HG02943 (cell line): ENCODE results near the gene TRAF7.

Experiments used
- ATAC-seq: cut with Tn5 transposase; IDR thresholded peaks from one replicate; pipeline ENCODE4 v1.9.1; 2021; ENCODE audit warnings: mild to moderate bottlenecking, low read depth, moderate library complexity; ENCODE audit not compliant: unreplicated experiment

TRAF7 gene

DNA sequence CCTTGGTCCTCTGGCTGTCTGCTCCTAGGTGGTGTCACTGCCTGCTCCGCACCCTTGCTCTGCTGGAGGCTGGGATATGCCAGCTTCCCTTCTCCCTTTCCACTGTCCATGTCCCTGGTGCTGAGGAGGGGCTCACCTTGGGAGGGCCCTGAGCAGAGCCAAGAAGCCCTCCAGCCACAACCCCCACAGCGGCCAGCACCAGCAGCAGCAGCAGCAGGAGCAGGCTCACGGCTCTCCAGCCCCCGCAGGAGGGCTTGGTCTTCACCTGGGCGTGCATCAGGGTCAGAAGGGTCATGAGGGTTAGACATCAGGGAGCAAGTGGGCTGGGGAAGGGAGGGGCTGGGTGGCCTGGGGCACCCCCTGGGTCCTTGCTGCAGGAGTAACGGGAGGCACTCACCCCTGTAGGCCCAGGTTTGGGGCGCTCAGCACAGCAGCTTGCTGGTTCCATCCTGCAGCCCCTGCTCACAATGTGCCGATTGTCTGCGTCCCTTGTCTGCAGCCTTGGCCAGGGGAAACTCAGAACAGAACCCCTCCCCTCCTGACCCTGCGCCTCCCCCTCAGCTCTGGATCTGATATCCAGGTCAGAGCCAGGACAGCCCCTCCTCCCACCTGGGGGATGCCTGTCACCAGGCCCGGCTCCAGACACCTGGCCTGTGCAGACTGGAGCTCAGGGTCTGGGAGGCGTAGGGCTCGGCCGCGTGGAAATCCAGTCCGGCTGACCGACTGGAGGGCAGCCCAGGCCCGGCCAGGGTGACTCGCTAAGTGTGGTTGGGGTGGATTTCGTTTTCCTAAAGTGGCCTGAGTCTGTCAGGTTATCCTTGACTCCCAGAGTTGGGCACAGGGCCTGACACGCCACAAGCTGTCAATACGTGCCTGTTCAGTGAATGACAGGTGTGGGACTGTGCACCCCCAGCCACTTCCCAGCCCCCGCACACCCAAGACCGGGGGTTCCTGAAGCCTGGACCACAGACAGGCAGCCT, 55.1 kb downstream of the TRAF7 start, which contains the start of gene BRICD5:
Gene BRICD5, minus strand, starts transcription at position 478 of the 980 bp plus-strand sequence. Its CDS starts 30 bp downstream, at position 448.
- no peak for ATAC-seq

DNA sequence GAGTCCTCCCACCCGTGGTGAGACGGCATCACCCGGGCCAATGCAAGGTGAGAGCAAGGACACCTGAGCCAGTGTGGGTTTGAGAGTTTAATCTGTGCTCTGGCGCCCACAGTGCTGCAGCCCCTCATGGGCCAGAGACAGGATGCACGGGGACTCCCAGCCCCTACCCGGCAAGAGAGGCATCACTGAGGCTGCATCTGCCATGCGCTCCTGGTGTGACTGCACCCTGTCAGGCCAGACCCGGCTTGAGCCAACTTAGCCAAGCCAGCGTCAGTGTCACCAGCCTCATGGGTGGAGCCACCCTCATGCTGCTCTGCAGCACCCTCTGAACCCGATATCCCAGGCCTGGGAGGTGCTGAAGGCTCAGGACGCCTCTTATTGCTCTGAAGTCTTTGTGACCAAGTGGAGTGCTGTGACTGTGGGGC, 56.4 kb downstream of the TRAF7 start:
- no peak for ATAC-seq

DNA sequence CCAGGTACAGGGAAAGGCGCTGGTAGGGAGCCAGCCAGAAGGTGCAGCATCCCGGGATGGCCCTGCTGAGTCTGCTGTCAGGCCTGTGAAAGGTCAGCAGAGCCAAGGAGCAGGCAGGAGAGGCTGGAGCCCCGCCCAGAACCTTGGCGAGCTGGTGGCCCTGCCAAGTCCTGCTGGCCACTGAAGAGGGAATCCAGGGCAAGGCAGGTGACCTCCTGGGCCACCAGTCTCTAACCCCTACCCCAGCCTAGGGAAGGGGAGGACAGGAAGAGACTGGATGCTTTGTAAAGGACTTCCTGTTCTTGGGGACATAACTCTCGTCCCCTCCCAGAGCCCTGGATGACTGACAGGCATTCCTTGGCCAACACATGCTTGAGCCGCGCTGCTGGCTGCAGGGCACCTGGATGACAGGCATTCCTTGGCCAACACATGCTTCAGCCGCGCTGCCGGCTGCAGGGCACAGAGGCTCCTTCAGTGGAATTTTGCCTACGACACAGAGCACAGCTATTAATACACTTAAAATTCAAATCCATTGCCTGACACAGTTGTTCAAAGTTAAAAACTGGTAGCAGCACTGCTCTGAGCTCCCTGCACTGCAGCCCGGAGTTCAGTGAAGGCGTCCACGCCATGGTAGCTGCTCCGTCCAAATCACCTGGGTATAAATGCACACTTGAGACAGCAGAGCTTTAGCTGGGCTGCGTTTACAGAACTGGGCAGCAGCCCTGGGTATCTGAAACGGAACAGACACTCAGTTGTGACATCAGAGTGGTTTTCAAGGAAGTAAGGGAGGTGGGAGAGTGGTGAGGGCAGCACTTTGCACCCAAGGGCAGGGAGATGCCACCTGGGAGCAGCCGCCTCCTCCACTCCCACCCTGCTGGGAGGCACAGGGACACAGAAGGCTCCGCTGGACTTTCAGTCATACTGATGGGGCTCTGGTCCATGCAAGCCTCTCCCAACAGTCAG, 57.1 kb downstream of the TRAF7 start:
- ATAC-seq = no peak

DNA sequence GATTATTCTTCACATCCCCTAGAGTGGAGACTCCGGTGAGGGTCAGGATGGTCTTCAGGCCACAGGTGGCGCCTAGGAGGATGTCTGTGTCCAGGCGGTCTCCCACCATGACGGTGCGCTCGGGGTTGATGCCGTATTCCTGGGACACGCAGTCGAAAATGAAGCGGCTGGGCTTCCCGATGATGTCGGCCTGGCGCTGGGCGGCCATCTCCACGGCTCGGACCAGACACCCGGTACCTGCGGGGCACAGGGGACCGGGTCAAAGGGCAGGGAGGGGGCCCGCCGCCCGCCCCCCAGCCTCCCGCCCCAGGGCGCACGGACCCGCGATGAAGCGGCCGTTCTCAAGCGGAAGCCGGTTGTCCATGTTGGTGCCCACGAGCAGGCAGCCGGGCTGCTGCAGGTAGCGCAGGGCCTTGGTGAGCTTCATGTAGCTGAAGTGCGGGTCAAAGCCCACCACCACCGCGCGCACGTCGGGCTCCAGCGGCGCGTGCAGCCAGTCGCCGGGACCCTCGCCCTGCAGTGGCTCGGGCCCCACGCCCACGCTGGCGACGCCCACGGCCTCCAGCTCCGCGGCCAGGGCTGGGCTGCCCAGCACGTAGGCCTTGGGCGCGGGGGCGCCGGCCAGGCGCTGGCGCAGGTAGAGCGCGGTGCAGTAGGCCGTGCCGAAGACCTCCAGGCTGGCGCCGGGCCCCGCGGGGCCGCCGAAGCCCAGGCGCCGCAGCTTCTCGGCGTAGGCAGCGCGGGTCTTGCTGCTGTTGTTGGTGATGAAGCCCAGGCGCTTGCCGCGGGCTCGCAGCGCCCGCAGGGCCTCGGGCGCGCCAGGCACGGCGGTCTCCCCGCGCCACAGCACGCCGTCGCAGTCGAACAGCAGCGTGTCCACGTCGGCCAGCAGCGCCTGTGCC, 58.5 kb downstream of the TRAF7 start:
- peak; percentile 3 for ATAC-seq

DNA sequence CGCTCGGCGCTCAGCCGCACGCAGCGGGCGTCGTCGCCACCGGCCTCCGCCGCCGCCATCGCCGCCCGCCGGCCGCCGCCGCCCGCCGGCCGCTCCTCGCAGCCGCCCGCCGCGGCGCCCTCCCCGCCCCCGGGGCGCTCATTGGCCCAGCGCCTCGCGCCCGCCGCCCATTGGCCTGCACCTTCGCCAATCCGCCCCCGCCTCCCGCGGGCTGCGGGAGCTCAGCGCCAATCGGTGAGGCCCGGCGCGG, 59.1 kb downstream of the TRAF7 start, which contains the start of gene PGP:
Gene PGP, minus strand, starts transcription at position 122 of the 250 bp plus-strand sequence. Its CDS starts 63 bp downstream, at position 59.
- ATAC-seq = no peak

DNA sequence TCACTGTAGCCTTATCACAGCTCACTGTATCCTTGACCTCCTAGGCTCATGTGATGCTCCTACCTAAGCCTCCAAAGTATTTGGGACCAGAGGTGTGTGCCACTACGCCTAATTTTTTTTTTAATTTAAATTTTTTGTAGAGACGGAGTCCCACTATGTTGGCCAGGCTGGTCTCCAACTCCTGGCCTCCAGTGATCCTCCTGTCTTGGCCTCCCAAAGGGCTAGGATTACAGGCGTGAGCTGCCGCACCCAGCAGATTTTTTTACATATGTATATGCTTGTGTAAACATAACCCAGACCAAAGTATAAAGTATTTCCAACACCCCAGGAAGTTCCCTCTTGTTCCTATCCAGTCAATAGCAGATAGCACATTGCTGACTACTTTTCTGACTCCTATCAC, 60.7 kb downstream of the TRAF7 start:
- ATAC-seq = no peak

DNA sequence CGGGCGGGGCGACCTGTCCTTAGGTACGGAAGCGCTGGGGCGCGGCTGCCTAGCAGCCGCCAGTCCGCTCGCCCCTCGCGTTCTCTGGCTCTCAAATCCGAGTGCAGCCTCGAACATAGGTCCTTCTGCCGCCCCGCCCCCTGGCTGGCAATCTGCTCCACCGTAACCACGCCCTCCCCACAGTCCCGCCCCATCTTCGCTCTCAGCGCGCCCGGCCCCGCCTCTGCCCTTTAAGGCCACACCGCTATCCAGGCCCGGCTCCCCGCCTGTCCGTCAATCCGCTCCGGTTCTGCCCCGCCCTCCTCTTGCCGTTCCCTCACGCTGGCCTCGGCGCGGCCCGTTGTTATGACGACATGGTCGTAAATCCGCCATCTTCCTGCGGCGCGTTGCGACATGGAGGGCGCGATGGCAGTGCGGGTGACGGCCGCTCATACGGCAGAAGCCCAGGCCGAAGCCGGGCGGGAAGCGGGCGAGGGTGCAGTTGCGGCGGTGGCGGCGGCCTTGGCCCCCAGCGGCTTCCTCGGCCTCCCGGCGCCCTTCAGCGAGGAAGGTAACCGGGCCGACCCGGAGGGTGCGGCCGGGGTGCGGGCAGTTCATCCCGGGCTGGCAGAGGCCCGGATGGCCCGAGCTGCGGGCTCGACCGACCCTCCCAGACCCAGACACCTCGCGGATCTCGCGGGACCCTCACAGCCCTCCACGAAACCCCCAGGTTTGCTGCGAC, 67.8 kb downstream of the TRAF7 start, which contains the start of gene E4F1:
Gene E4F1, plus strand, starts transcription at position 371 of the 721 bp plus-strand sequence. Its CDS starts 23 bp downstream, at position 394.
- peak; percentile 94 for ATAC-seq

DNA sequence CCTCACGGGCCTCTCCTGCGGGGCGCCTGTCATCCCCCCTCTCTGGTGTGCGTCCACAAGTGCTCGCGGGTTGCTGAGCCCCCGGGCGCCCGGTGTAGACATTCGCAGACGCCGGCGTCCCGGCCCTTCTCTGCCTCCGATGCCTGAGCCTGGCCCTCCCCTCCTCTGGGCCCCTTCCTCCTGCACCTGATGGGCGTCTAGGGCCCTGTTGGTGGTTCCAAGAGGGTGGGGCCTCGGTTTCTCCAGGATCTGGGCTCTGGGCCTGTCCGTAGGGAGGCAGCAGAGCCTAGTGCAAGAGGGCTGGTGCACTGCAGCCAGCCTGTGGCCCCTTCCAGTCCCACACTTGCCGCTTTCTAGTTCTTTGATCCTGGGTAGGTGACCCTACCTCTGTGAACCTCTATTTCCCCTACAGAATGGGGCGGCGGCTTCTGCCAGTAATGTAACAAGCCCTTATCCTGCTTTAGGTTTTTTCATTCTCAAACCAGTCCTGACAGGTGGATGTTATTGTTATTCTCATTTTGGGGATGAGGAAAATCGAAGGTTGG, 68.4 kb downstream of the TRAF7 start:
- peak; percentile 15 for ATAC-seq

DNA sequence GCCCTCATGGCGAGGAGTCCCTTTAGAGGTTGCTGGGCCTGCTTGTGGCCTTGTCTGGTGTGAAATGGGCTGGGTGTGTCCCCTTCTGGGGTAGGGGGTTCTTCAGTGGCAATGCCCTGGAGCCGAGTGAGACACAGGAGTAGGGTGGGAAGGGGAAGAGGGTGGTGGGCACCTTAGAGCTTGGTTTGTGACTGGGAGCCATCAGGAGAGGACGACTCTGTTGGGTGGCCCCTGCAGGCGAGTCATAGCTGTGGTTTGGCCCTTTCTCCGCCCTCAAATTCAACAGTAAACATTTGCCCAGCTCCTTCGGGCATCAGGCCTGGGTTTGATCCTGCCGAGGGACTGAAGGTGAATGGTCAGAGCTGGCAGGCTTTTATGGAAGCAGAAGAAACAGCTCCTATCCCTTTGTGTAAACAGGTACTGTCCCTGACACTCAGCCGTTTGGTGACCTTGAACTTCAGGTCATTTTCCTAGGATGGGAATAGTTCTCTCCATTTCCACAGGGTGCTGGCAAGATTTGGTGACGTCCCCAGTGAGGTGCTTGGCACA, 70.7 kb downstream of the TRAF7 start:
- no peak for ATAC-seq

DNA sequence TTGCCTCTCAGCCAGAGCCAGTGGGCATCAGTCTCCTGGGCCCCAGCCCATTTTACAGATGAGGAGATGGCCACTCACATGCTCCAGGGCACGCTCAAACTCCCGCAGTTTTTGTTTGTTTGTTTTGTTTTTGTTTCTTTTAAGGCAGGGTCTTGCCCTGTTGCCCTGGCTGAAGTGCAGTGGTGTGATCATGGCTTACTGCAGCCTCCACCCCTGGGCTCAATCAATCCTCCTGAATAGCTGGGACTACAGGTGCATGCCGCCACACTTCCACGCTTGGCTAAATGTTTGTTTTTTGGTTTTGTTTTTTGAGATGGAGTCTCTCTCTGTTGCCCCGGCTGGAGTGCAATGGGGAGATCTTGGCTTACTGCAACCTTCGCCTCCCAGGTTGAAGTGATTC, 71.3 kb downstream of the TRAF7 start:
- ATAC-seq = no peak
